ENCODE measurements around the gene RESF1. TPM values are rescaled to one million over a fixed set of nuclear protein-coding genes. Genes with fewer than 3 reads are reported as not detected.

The RESF1 gene
- total RNA-seq, 1 experiment from 2014 or later = 33.8 TPM

GRCh38 chr12:31967539-31967938 is 8.3 kb downstream of the RESF1 start:
- TF ChIP-seq CTCF (conservative IDR thresholded peaks at IDR 0.05) = no peak
- H2AFZ ChIP-seq = no peak overlapping the region
- no peaks in the 10 kb centered on the region for H4K20me1 ChIP-seq (ENCODE audit: insufficient read depth)
- H3K27ac ChIP-seq = no peak overlapping the region
- CTCF ChIA-PET = no interaction called here
- H3K9me2 ChIP-seq (ENCODE audit: insufficient read depth) = no peaks in the 10 kb centered on the region
- POLR2A ChIA-PET (ENCODE audit: unreplicated experiment) = no interaction called here
- H3K27me3 ChIP-seq (ENCODE audit: insufficient read depth, low read depth) = no peaks in the 10 kb centered on the region
- no peaks in the 10 kb centered on the region for H3K4me1 ChIP-seq (replicated peaks; ENCODE audit: insufficient read depth)
- no peak overlapping the region for H3K4me2 ChIP-seq
- no peaks in the 10 kb centered on the region for H3F3A ChIP-seq (ENCODE audit: insufficient read depth, low read depth)
- H3K79me2 ChIP-seq (ENCODE audit: low read depth) = peaks cover 47% of the 10 kb centered on the region
- BruUV-seq (replicated peaks) = no TSS peak
- intact Hi-C loops (cut with micrococcal nuclease; ENCODE audit: unreplicated experiment) = loop anchor here (10.0 kb wide), 1 partner anchor 337 kb away; no protein-coding TSS in a partner anchor
- DNase-seq = no peak
- peaks cover 31% of the 10 kb centered on the region for H3K36me3 ChIP-seq (ENCODE audit: low read depth)
- H3K4me3 ChIP-seq = no peak overlapping the region
- H3K9me3 ChIP-seq (ENCODE audit: insufficient read depth, low read depth) = peaks cover 9% of the 10 kb centered on the region

GRCh38 chr12:31970199-31970598 is 11.0 kb downstream of the RESF1 start:
- CTCF ChIA-PET = no interaction called here
- no peak for TF ChIP-seq EZH2 (IDR thresholded peaks at IDR 0.05; ENCODE audit: low read depth)
- TF ChIP-seq CTCF (conservative IDR thresholded peaks at IDR 0.05) = no peak
- Histone ChIP-seq H3K4me3 (no peak overlapping the region), H3K4me2 (no peak overlapping the region), H3K4me1 (replicated peaks; ENCODE audit: insufficient read depth) (no peaks in the 10 kb centered on the region), H2AFZ (no peak overlapping the region), H3K9me2 (ENCODE audit: insufficient read depth) (no peaks in the 10 kb centered on the region), H3K9me3 (ENCODE audit: insufficient read depth, low read depth) (peaks cover 9% of the 10 kb centered on the region), H3F3A (ENCODE audit: insufficient read depth, low read depth) (no peaks in the 10 kb centered on the region), H3K36me3 (ENCODE audit: low read depth) (peaks cover 33% of the 10 kb centered on the region), H3K79me2 (ENCODE audit: low read depth) (peaks cover 32% of the 10 kb centered on the region; the same call in 1 of the 2 replicates), H3K27ac (no peak overlapping the region), H4K20me1 (ENCODE audit: insufficient read depth) (no peaks in the 10 kb centered on the region), H3K27me3 (ENCODE audit: insufficient read depth, low read depth) (no peaks in the 10 kb centered on the region)
- no TSS peak for BruUV-seq (replicated peaks)
- POLR2A ChIA-PET (ENCODE audit: unreplicated experiment) = no interaction called here
- peak in 1 of 2 experiments; percentile 41 for DNase-seq
- intact Hi-C loops (cut with micrococcal nuclease; ENCODE audit: unreplicated experiment) = no loop called here

- DNase-seq = no peak
- H3K4me3 ChIP-seq = no peak overlapping the region
- TF ChIP-seq CTCF (conservative IDR thresholded peaks at IDR 0.05) = no peak
- H3F3A ChIP-seq (ENCODE audit: insufficient read depth, low read depth) = no peaks in the 10 kb centered on the region
- no TSS peak for BruUV-seq (replicated peaks)
- ChIA-PET CTCF (no interaction called here), POLR2A (ENCODE audit: unreplicated experiment) (interaction anchor here (0.6 kb wide), 1 partner anchor 50 kb away, joined by 7 read pairs; no protein-coding TSS in a partner anchor)
- intact Hi-C loops (cut with micrococcal nuclease; ENCODE audit: unreplicated experiment) = no loop called here
- no peak overlapping the region for H3K27ac ChIP-seq
- H4K20me1 ChIP-seq (ENCODE audit: insufficient read depth) = no peaks in the 10 kb centered on the region
- H3K9me3 ChIP-seq (ENCODE audit: insufficient read depth, low read depth) = peaks cover 9% of the 10 kb centered on the region
- no peak overlapping the region for H3K4me2 ChIP-seq
- no peaks in the 10 kb centered on the region for H3K27me3 ChIP-seq (ENCODE audit: insufficient read depth, low read depth)
- H2AFZ ChIP-seq = no peak overlapping the region
- no peaks in the 10 kb centered on the region for H3K9me2 ChIP-seq (ENCODE audit: insufficient read depth)
- H3K4me1 ChIP-seq (replicated peaks; ENCODE audit: insufficient read depth) = no peaks in the 10 kb centered on the region
- H3K79me2 ChIP-seq (ENCODE audit: low read depth) = peaks cover 10% of the 10 kb centered on the region; the same call in 1 of the 2 replicates
- H3K36me3 ChIP-seq (ENCODE audit: low read depth) = peaks cover 40% of the 10 kb centered on the region
Observed at GRCh38 chr12:31973818-31974217, 14.6 kb downstream of the RESF1 start.
